Measurements from ENCODE around the gene APOF. TPM values are rescaled to one million over a fixed set of nuclear protein-coding genes. Genes with fewer than 3 reads are reported as not detected.

The APOF gene
- total and polyA plus RNA-seq, 2 experiments from 2014 or later = not detected

- H3K9me3 Mint-ChIP-seq = no peaks in the 10 kb centered on the region
- DNase-seq (ENCODE audit: low spot score) (no peak), ATAC-seq (no peak)
- peaks cover 18% of the 10 kb centered on the region for H3K36me3 Mint-ChIP-seq (ENCODE audit: low read depth)
- no peaks in the 10 kb centered on the region for H4K20me1 ChIP-seq (replicated peaks; ENCODE audit: insufficient read depth)
- no peak overlapping the region for H3K4me3 Mint-ChIP-seq
- no peaks in the 10 kb centered on the region for H3K79me2 ChIP-seq (replicated peaks; ENCODE audit: insufficient read depth)
- H3K27me3 Mint-ChIP-seq (ENCODE audit: insufficient read depth, low read depth, poor library complexity) = peaks cover 6% of the 10 kb centered on the region
- no peak overlapping the region for H3K4me3 ChIP-seq
- no peak overlapping the region for H3K27ac Mint-ChIP-seq
- H3K4me1 Mint-ChIP-seq = no peaks in the 10 kb centered on the region
- no peaks in the 10 kb centered on the region for H3K36me3 ChIP-seq (ENCODE audit: insufficient read depth)
- no peak overlapping the region for H3K27ac ChIP-seq (ENCODE audit: low read depth)
- H3F3A ChIP-seq (replicated peaks; ENCODE audit: low read depth) = no peaks in the 10 kb centered on the region
- H3K4me2 ChIP-seq = no peak overlapping the region
- TF ChIP-seq ZNF114 (CRISPR knock-in tag; IDR thresholded peaks at IDR 0.05) (no peak), EZH2 (IDR thresholded peaks at IDR 0.05; ENCODE audit: low read depth, unreplicated experiment) (no peak), POLR2AphosphoS5 (IDR thresholded peaks at IDR 0.05; ENCODE audit: low read depth) (no peak), JUNB (IDR thresholded peaks at IDR 0.05; ENCODE audit: unreplicated experiment) (no peak), STAT1 (IDR thresholded peaks at IDR 0.05; ENCODE audit: unreplicated experiment) (no peak), REST (IDR thresholded peaks at IDR 0.05; ENCODE audit: unreplicated experiment) (no peak), CREB1 (CRISPR knock-in tag; IDR thresholded peaks at IDR 0.05; ENCODE audit: low read depth) (no peak), EZH2phosphoT487 (IDR thresholded peaks at IDR 0.05; ENCODE audit: unreplicated experiment) (no peak), ZNF462 (CRISPR knock-in tag; IDR thresholded peaks at IDR 0.05) (no peak), ZNF331 (CRISPR knock-in tag; IDR thresholded peaks at IDR 0.05; ENCODE audit: low read depth) (no peak), CTCF (conservative IDR thresholded peaks at IDR 0.05; ENCODE audit: low read depth in 2 of 2) (no peak), NANOG (IDR thresholded peaks at IDR 0.05; ENCODE audit: borderline replicate concordance) (no peak)
- TF ChIP-seq, protein P1, sequence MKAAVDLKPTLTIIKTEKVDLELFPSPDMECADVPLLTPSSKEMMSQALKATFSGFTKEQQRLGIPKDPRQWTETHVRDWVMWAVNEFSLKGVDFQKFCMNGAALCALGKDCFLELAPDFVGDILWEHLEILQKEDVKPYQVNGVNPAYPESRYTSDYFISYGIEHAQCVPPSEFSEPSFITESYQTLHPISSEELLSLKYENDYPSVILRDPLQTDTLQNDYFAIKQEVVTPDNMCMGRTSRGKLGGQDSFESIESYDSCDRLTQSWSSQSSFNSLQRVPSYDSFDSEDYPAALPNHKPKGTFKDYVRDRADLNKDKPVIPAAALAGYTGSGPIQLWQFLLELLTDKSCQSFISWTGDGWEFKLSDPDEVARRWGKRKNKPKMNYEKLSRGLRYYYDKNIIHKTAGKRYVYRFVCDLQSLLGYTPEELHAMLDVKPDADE (IDR thresholded peaks at IDR 0.05) = no peak
- H3K27me3 ChIP-seq (ENCODE audit: insufficient read depth) = no peaks in the 10 kb centered on the region
- H2AFZ ChIP-seq = no peak overlapping the region
- H3K9me2 ChIP-seq (ENCODE audit: insufficient read depth) = no peaks in the 10 kb centered on the region
- no peaks in the 10 kb centered on the region for H3K4me1 ChIP-seq (ENCODE audit: insufficient read depth)
Measured at GRCh38 chr12:56324206-56324605, 38.5 kb downstream of the APOF start.

Measured in GM23338 (cell line).